NCI-H1694 (cell line): ENCODE measurements around the gene TRIM41.
"Not testable (repeated sequence)": the region's sequence is repeated elsewhere in the genome, so short reads cannot be mapped to it uniquely, and the experiment has no call there.

Experiments
- DNase-seq: peaks from one replicate; lab custom pipeline; 2025; lab: John Stamatoyannopoulos, UW

TRIM41 gene

GRCh38 chr5:181255836-181256578 lies 32.9 kb downstream of the TRIM41 start:
- no peak for DNase-seq

- DNase-seq = no peak
These were observed 35.5 kb downstream of the TRIM41 start for GRCh38 chr5:181258576-181258975.

GRCh38 chr5:181259283-181259682 lies 36.2 kb downstream of the TRIM41 start:
- no peak for DNase-seq

- no peak for DNase-seq
These were observed 37.1 kb downstream of the TRIM41 start for GRCh38 chr5:181259974-181260719.

- no peak for DNase-seq
These were observed 37.7 kb downstream of the TRIM41 start, which contains the start of gene TRIM52 for GRCh38 chr5:181260720-181261319. TRIM52 (minus strand) TSS chr5:181261143; CDS start chr5:181260813, 330 bp downstream.

GRCh38 chr5:181261320-181262049 lies 38.4 kb downstream of the TRIM41 start:
- no peak for DNase-seq

- DNase-seq = no peak
These were observed 40.6 kb downstream of the TRIM41 start for GRCh38 chr5:181263633-181264032.

GRCh38 chr5:181265092-181265671 lies 42.1 kb downstream of the TRIM41 start:
- no peak for DNase-seq

- DNase-seq = not testable (repeated sequence)
These were observed 44.3 kb downstream of the TRIM41 start for GRCh38 chr5:181267291-181267904.

GRCh38 chr5:181267907-181268306 lies 44.8 kb downstream of the TRIM41 start:
- DNase-seq = not testable (repeated sequence)

- no peak for DNase-seq
These were observed 48.0 kb downstream of the TRIM41 start for GRCh38 chr5:181271081-181271480.

GRCh38 chr5:181273433-181273744 lies 50.3 kb downstream of the TRIM41 start:
- DNase-seq = not testable (repeated sequence)

- no peak for DNase-seq
These were observed 57.2 kb downstream of the TRIM41 start for GRCh38 chr5:181280251-181280762.

GRCh38 chr5:181281077-181281983 lies 58.2 kb downstream of the TRIM41 start:
- no peak for DNase-seq

- no peak for DNase-seq
These were observed 58.9 kb downstream of the TRIM41 start for GRCh38 chr5:181281984-181282316.

- not testable (repeated sequence) for DNase-seq
These were observed 59.3 kb downstream of the TRIM41 start for GRCh38 chr5:181282415-181282814.

GRCh38 chr5:181282874-181283273 lies 59.8 kb downstream of the TRIM41 start:
- DNase-seq = no peak

- DNase-seq = no peak
These were observed 60.3 kb downstream of the TRIM41 start for GRCh38 chr5:181283347-181283746.

GRCh38 chr5:181283841-181284755 lies 61.0 kb downstream of the TRIM41 start:
- not testable (repeated sequence) for DNase-seq
